Activated T-helper 2 cell treated with anti-CD3 and anti-CD28 coated beads, Interferon-gamma antibody, Interleukin-2, Interleukin-4, amounts not matched to agents 10 μg/mL and 5 μg/mL and 100 μg/mL, durations not matched to agents 14 hours and 24 hours and 36 hours (primary cell): ENCODE results near the gene SLC1A5. TPM values are rescaled to one million over a fixed set of nuclear protein-coding genes. Genes with fewer than 3 reads are reported as not detected.

Experiments used
- DNase-seq: peaks from one replicate; pipeline ENCODE4 v3.0.0; 2021; ENCODE audit warnings: low spot score
- H3K27ac Mint-ChIP-seq: one replicate; pipeline ENCODE4 v1.8.0; 2021; ENCODE audit warnings: mixed read lengths
- H3K27me3 Mint-ChIP-seq: one replicate; pipeline ENCODE4 v1.8.0; 2021; ENCODE audit warnings: low read depth, mixed read lengths
- H3K36me3 Mint-ChIP-seq: one replicate; pipeline ENCODE4 v1.8.0; 2021; ENCODE audit warnings: low read depth, mixed read lengths
- H3K4me1 Mint-ChIP-seq: one replicate; pipeline ENCODE4 v1.8.0; 2021; ENCODE audit warnings: low read depth, mixed read lengths
- H3K4me3 Mint-ChIP-seq: one replicate; pipeline ENCODE4 v1.8.0; 2021; ENCODE audit warnings: low read depth, mild to moderate bottlenecking, moderate library complexity, mixed read lengths
- H3K9me3 Mint-ChIP-seq: one replicate; pipeline ENCODE4 v1.8.0; 2021; ENCODE audit warnings: mixed read lengths
- intact Hi-C: fragments of 100-400 bp; cut with micrococcal nuclease; formaldehyde crosslinking; loops from one replicate; pipeline ENCODE4 v1.15.1; 2023
- total RNA-seq: library from RNA; stranded (reverse); gene quantifications from 2 replicates; pipeline ENCODE4 v1.2.3, GENCODE V29; 2022

The SLC1A5 gene
- total RNA-seq, 1 donor from 2014 or later, result 203 TPM

- intact Hi-C loops, result no loop called here
- H3K27me3 Mint-ChIP-seq, result no peaks in the 10 kb centered on the region
- H3K27ac Mint-ChIP-seq, result peak overlapping the region; percentile 77
- H3K9me3 Mint-ChIP-seq, result no peaks in the 10 kb centered on the region
- peak overlapping the region; percentile 95 for H3K4me3 Mint-ChIP-seq
- H3K36me3 Mint-ChIP-seq, result peaks cover 43% of the 10 kb centered on the region
- no peak for DNase-seq
- peaks cover 40% of the 10 kb centered on the region for H3K4me1 Mint-ChIP-seq
Observed at GRCh38 chr19:46744005-46744691, 44.2 kb downstream of the SLC1A5 start.

DNA sequence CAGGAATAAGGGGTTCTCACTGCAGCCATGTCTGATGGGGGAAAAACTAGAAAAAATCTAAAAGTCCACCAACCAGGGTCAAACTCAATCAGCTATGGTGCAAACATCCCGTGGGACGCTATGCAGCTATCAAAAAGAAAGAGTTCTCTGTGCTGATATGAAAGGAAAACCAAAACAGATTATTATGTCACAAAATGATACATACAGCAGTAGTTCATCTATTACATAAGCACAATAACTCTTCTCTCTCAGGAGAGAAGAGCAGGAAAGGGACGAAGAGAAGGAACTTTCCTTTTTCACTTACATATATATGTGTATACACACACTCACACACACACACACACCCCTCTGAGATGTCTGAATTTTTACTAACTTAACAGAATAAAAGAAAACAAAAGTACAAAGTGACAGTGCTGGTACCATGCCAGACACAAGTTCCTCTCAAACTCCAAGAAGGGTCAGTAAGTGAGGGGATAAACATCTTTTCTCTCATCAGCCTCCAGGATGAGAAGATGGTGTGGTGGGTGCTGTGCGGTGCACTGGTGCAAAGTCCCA is 45.4 kb downstream of the SLC1A5 start:
- no peaks in the 10 kb centered on the region for H3K27me3 Mint-ChIP-seq
- H3K4me1 Mint-ChIP-seq, result peaks cover 36% of the 10 kb centered on the region
- no peaks in the 10 kb centered on the region for H3K9me3 Mint-ChIP-seq
- DNase-seq, result no peak
- intact Hi-C loops, result no loop called here
- H3K27ac Mint-ChIP-seq, result peak overlapping the region; percentile 26
- peak overlapping the region; percentile 26 for H3K4me3 Mint-ChIP-seq
- H3K36me3 Mint-ChIP-seq, result peaks cover 41% of the 10 kb centered on the region

GRCh38 chr19:46741447-46741846 is 46.9 kb downstream of the SLC1A5 start:
- no peak for DNase-seq
- Mint-ChIP-seq H3K4me1 (peaks cover 30% of the 10 kb centered on the region), H3K27me3 (no peaks in the 10 kb centered on the region), H3K27ac (no peak overlapping the region), H3K36me3 (peaks cover 56% of the 10 kb centered on the region), H3K4me3 (no peak overlapping the region), H3K9me3 (no peaks in the 10 kb centered on the region)
- intact Hi-C loops, result no loop called here

DNA sequence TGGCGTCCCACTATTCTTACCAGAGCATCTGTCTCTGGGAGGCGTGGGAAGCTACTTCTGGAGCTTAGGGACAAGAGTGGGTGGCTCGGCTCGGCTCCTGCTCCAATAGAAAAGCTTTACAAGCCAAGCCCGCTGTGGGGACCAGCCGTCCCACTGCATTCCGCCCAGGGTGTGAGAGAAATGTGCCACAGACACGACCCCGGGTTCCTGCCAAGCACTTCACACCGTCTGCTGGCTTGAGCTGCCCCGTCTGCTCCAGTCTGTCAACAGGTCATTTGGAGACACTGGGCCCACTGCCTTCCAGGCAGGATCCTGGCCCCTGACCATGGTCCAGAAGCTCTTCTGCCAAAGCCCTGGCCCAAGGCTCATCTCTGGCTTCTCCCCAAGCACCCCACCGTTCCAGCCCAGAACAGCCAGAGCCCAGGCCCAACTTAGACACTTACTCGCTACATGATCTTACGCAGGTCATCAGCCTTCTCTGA is 49.1 kb downstream of the SLC1A5 start:
- Mint-ChIP-seq H3K27me3 (no peaks in the 10 kb centered on the region), H3K36me3 (peaks cover 50% of the 10 kb centered on the region), H3K9me3 (no peaks in the 10 kb centered on the region), H3K27ac (peak overlapping the region; percentile 17), H3K4me3 (no peak overlapping the region), H3K4me1 (peaks cover 19% of the 10 kb centered on the region)
- intact Hi-C loops, result no loop called here
- no peak for DNase-seq

GRCh38 chr19:46737761-46738171 is 50.6 kb downstream of the SLC1A5 start:
- H3K36me3 Mint-ChIP-seq, result peaks cover 63% of the 10 kb centered on the region
- H3K9me3 Mint-ChIP-seq, result no peaks in the 10 kb centered on the region
- intact Hi-C loops, result no loop called here
- no peak for DNase-seq
- no peak overlapping the region for H3K27ac Mint-ChIP-seq
- H3K4me1 Mint-ChIP-seq, result peaks cover 11% of the 10 kb centered on the region
- no peak overlapping the region for H3K4me3 Mint-ChIP-seq
- H3K27me3 Mint-ChIP-seq, result no peaks in the 10 kb centered on the region

GRCh38 chr19:46737298-46737654 is 51.1 kb downstream of the SLC1A5 start:
- Mint-ChIP-seq H3K4me3 (no peak overlapping the region), H3K27ac (no peak overlapping the region), H3K27me3 (no peaks in the 10 kb centered on the region), H3K4me1 (peaks cover 10% of the 10 kb centered on the region), H3K9me3 (no peaks in the 10 kb centered on the region), H3K36me3 (peaks cover 65% of the 10 kb centered on the region)
- DNase-seq, result no peak
- intact Hi-C loops, result no loop called here

DNA sequence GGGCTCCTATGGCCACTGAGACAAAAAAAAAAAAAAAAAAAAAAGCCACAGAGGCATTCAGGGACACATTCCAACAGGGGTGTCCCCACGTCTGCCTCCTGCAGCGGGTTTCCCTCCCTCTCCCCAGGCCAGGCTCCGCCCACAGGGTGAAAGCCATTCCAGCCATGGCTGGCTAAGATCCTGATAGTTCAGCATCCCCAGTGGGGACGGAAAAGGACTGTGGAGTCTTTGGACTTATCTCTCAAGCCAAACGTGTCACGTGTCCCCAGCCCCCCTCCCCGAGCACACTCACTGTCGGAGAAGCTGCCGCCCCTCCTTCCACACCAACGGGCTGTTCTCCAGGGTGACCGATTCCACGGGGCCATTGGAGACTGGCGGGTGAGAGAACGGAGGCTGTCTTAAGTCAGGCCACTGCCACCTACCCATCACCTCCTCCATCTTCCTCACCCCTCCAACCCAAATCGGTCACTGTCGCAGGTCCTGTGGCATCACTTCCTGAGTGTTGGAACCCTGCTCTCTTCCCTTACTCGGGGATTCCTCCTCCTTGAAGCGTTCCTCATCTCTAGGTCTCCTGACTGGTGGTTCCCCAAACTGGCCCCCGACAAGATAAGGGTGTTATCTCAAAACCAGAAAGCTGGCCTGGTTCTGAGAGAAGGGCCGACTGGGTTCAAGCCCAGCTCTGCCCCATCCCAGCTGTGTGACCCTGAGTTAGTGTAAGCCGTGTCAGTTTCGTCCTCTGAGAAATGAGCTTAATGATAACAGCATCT is 51.7 kb downstream of the SLC1A5 start:
- Mint-ChIP-seq H3K27me3 (no peaks in the 10 kb centered on the region), H3K9me3 (no peaks in the 10 kb centered on the region), H3K4me3 (no peak overlapping the region), H3K36me3 (peaks cover 65% of the 10 kb centered on the region), H3K27ac (no peak overlapping the region), H3K4me1 (peaks cover 14% of the 10 kb centered on the region)
- intact Hi-C loops, result no loop called here
- DNase-seq, result no peak

DNA sequence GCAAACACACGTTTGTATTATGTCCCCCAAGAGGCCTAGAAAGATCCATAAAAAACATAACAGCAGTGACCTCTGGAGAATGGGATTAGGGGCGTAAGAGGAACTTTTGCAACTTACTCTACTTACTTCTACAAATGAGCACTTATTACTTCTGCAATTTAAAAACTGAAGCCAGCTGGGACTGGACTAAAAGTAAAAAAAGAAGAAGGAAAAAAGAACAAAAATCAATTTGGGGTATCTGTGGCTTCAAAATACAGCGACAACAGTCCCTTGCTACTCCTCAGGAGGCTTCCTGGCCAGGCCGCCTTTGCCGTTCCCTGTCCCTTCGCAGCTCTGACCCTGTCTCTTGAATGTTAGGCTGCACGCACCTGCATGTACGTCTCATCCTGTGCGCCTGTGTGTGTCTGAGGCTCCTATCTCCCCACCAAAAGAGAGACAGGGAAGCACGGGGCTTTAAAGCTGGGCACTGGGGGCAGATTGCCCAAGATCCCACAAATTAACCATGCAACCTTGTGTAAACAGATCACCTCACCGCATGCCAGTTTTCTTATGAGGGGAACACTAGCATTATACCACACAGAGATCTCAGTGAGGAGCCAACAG is 54.6 kb downstream of the SLC1A5 start:
- no peak overlapping the region for H3K27ac Mint-ChIP-seq
- H3K27me3 Mint-ChIP-seq, result no peaks in the 10 kb centered on the region
- H3K9me3 Mint-ChIP-seq, result no peaks in the 10 kb centered on the region
- H3K4me1 Mint-ChIP-seq, result peaks cover 18% of the 10 kb centered on the region
- peaks cover 73% of the 10 kb centered on the region for H3K36me3 Mint-ChIP-seq
- no peak for DNase-seq
- H3K4me3 Mint-ChIP-seq, result no peak overlapping the region
- intact Hi-C loops, result no loop called here

- Mint-ChIP-seq H3K27me3 (no peaks in the 10 kb centered on the region), H3K4me1 (peaks cover 22% of the 10 kb centered on the region), H3K27ac (no peak overlapping the region), H3K9me3 (no peaks in the 10 kb centered on the region), H3K4me3 (no peak overlapping the region), H3K36me3 (peaks cover 73% of the 10 kb centered on the region)
- intact Hi-C loops, result no loop called here
- no peak for DNase-seq
Observed at GRCh38 chr19:46732966-46733689, 55.3 kb downstream of the SLC1A5 start.

DNA sequence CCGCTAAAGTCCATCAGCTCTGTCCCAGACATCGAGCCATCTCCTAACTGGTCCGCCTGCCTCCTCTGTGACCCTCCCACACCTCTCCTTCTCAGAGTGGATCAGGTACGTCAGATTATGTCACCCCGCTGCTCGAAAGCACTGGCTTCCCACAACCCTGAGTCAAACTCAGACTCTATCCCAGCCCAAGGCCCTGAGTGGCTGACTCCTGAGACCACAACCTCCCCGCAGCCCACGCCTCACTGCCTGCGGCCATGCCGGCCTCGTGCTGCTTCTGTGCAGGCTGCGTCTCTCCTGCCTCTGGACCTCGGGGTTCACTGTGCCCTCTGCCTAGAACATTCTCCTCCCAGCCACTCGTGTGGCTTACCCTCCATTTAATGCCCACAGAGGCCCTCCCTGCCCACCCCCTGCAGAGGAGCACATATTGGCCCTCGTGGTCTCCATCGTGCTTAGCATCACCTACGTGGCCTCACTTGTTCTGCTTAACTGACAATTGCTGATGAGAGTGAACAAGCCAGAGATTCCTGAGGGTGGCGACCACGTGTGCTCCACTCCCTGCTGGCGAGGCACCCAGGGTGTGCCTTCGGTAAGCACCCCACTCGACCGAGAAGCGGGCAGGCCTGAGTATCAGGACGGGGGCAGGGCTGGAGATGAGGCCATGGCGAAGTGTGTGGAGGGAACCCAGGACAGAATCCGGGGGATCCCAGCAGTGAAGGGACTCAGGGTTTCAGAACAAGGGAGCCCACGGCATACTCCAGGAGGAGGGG is 56.0 kb downstream of the SLC1A5 start:
- Mint-ChIP-seq H3K4me3 (no peak overlapping the region), H3K4me1 (peaks cover 22% of the 10 kb centered on the region), H3K27me3 (no peaks in the 10 kb centered on the region), H3K27ac (no peak overlapping the region), H3K9me3 (no peaks in the 10 kb centered on the region), H3K36me3 (peaks cover 69% of the 10 kb centered on the region)
- DNase-seq, result no peak
- intact Hi-C loops, result no loop called here

DNA sequence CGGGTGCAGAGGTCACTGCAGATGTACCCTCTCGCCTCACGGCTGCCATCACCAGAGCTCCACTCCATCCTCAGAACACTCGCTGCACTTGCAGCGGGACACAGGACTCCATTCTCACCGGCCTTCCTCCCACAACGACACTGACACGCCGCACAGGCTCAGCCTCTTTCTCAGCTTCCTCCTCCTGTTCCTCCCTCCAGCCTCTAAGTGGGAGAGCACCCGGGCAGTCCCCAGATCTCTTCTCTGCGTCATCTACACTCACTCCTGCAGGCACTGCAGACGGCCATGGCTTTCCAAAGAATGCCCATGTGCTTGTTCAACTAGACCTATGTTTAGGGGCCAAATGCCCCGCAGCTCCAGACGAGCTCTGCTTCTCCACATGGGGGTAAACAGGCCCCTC is 56.8 kb downstream of the SLC1A5 start:
- Mint-ChIP-seq H3K27ac (peak overlapping the region; percentile 36), H3K27me3 (no peaks in the 10 kb centered on the region), H3K4me3 (no peak overlapping the region), H3K4me1 (peaks cover 22% of the 10 kb centered on the region), H3K36me3 (peaks cover 67% of the 10 kb centered on the region), H3K9me3 (no peaks in the 10 kb centered on the region)
- DNase-seq, result no peak
- intact Hi-C loops, result no loop called here

GRCh38 chr19:46731007-46731501 is 57.3 kb downstream of the SLC1A5 start:
- peaks cover 71% of the 10 kb centered on the region for H3K36me3 Mint-ChIP-seq
- peak overlapping the region; percentile 34 for H3K27ac Mint-ChIP-seq

More at GRCh38 chr19:46731007-46731501, 57.3 kb downstream of the SLC1A5 start:
- intact Hi-C loops, result no loop called here
- H3K27me3 Mint-ChIP-seq, result no peaks in the 10 kb centered on the region
- no peaks in the 10 kb centered on the region for H3K9me3 Mint-ChIP-seq
- peaks cover 22% of the 10 kb centered on the region for H3K4me1 Mint-ChIP-seq
- no peak for DNase-seq
- H3K4me3 Mint-ChIP-seq, result no peak overlapping the region
